Fibroblast of pulmonary artery (primary cell): ENCODE results near the gene PNMA5.
"Not testable (repeated sequence)": the region's sequence is repeated elsewhere in the genome, so short reads cannot be mapped to it uniquely, and the experiment has no call there.

ENCODE experiments used
- DNase-seq: peaks from one replicate; pipeline ENCODE4 v3.0.0-alpha.2; 2010; ENCODE audit warnings: low read depth
- H3K4me3 ChIP-seq: replicated peaks from 2 replicates; pipeline ENCODE4 v1.5.1; 2011; ENCODE audit warnings: low read depth, mild to moderate bottlenecking, control low read depth, low read length, moderate library complexity
- CTCF ChIP-seq: IDR thresholded peaks from 2 replicates; pipeline ENCODE4 v1.5.1; 2011; ENCODE audit warnings: mild to moderate bottlenecking, control low read depth, low read length, inconsistent platforms; ENCODE audit errors: missing control alignments

Gene PNMA5

GRCh38 chrX:153004780-153005179 lies 10.9 kb upstream of the PNMA5 start:
- no peak for DNase-seq
- no peak for TF ChIP-seq CTCF
- no peak overlapping the region for H3K4me3 ChIP-seq

- TF ChIP-seq CTCF = no peak
- no peak for DNase-seq
- no peak overlapping the region for H3K4me3 ChIP-seq
These were observed 10.1 kb upstream of the PNMA5 start for GRCh38 chrX:153003981-153004380.

GRCh38 chrX:153002182-153002581 lies 8.3 kb upstream of the PNMA5 start:
- not testable (repeated sequence) for H3K4me3 ChIP-seq, DNase-seq

GRCh38 chrX:152997337-152997736 lies 3.4 kb upstream of the PNMA5 start:
- TF ChIP-seq CTCF = no peak
- no peak for DNase-seq
- H3K4me3 ChIP-seq = no peak overlapping the region

- TF ChIP-seq CTCF = no peak
- DNase-seq = no peak
- no peak overlapping the region for H3K4me3 ChIP-seq
These were observed 1.8 kb downstream of the PNMA5 start for GRCh38 chrX:152992115-152992514.

- DNase-seq = no peak
- no peak overlapping the region for H3K4me3 ChIP-seq
- no peak for TF ChIP-seq CTCF
These were observed 2.8 kb downstream of the PNMA5 start for GRCh38 chrX:152991123-152991522.

GRCh38 chrX:152989292-152989658 lies 4.6 kb downstream of the PNMA5 start:
- TF ChIP-seq CTCF = no peak
- no peak overlapping the region for H3K4me3 ChIP-seq
- DNase-seq = peak; percentile 18
